Cardiac fibroblast (primary cell): ENCODE measurements around the gene TMEM217.

Experiments used
- DNase-seq, 2 donors: peaks; one replicate each; pipeline versions ENCODE4 v3.0.0 to v3.0.0-alpha.2; 2010; ENCODE audit warnings: low read depth in 2 of 2
- H3K4me3 ChIP-seq, 2 donors: replicated peaks in 1 of 2; 1 replicate in 1 of 2; 2 replicates in 1 of 2; pipeline ENCODE4 v1.5.1; 2011; ENCODE audit warnings: low read depth in 2 of 2, low read length in 2 of 2, mild to moderate bottlenecking in 2 of 2, moderate library complexity in 1 of 2
- CTCF ChIP-seq: IDR thresholded peaks from one replicate; pipeline ENCODE4 v1.5.1; 2011; ENCODE audit warnings: low read depth, mild to moderate bottlenecking, low read length, inconsistent platforms

TMEM217 gene

GRCh38 chr6:37280162-37280887 lies 22.4 kb upstream of the TMEM217 start:
- TF ChIP-seq CTCF, result no peak
- no peak for DNase-seq
- H3K4me3 ChIP-seq, result no peak overlapping the region

- no peak for TF ChIP-seq CTCF
- no peak overlapping the region for H3K4me3 ChIP-seq
- peak; percentile 77 to 80 for DNase-seq
Observed at GRCh38 chr6:37279366-37280134, 21.6 kb upstream of the TMEM217 start.

GRCh38 chr6:37277001-37277409 lies 19.1 kb upstream of the TMEM217 start:
- H3K4me3 ChIP-seq, result no peak overlapping the region
- TF ChIP-seq CTCF, result no peak
- DNase-seq, result no peak

DNA sequence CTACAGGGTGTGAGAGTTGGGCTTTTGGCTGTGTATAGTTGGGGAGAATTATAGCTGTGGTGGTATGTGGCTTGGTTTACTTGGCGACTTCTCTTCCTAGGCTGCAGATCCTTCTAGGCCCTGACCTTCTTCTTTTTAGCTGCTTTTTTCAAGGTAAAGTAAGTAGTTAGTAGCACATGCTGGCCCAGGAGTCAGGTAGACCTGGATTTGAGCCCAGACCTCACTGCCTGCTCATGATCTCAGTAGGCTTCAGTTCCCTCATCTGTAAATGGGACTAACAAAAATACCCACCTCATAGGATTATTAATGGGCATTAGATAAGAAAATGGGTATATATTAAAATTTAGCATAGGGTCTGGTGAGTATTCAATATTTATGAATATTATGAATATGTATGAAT lies 17.4 kb upstream of the TMEM217 start:
- no peak for DNase-seq
- no peak overlapping the region for H3K4me3 ChIP-seq
- no peak for TF ChIP-seq CTCF

- no peak for TF ChIP-seq CTCF
- H3K4me3 ChIP-seq, result no peak overlapping the region
- DNase-seq, result no peak
Observed at GRCh38 chr6:37273690-37274089, 15.7 kb upstream of the TMEM217 start.

- no peak for TF ChIP-seq CTCF
- DNase-seq, result no peak
- H3K4me3 ChIP-seq, result no peak overlapping the region
Observed at GRCh38 chr6:37272834-37273566, 15.1 kb upstream of the TMEM217 start.
